HT1080 (cell line): ENCODE results near the gene LGALS8. TPM values are rescaled to one million over a fixed set of nuclear protein-coding genes. Genes with fewer than 3 reads are reported as not detected.
"Not testable (repeated sequence)": the region's sequence is repeated elsewhere in the genome, so short reads cannot be mapped to it uniquely, and the experiment has no call there.

Experiments
- DNase-seq: peaks from one replicate; pipeline ENCODE4 v3.0.0-alpha.2; 2015; ENCODE audit warnings: low read depth
- total RNA-seq: library from RNA; depleted of rRNA; stranded (reverse); fragments of >200 nt; shearing (Covaris generic); gene quantifications from 2 replicates; pipeline ENCODE4 v1.2.3, GENCODE V29; 2014

LGALS8 gene
- total RNA-seq, 1 experiment from 2014 or later: 43.6 TPM

DNA sequence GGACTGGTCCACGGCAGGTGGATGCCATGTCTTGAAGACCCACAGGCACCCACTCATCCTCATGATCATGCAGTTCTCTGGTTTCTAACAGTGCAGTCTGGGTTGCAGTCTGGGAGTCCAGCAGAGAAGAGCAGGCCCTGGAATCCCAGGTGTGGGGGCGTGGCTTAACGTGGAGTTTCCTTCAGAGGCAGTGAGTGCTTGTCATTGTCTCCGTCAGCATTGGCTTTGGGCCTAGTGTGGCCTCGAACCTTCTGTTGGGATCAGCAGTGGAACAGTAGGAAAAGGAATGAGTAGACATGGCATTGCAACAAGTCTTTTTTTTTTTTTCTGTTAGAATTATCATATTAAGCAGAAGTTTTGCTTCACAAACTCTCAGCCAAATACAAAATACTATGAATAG is 12.8 kb downstream of the LGALS8 start:
- no peak for DNase-seq

DNA sequence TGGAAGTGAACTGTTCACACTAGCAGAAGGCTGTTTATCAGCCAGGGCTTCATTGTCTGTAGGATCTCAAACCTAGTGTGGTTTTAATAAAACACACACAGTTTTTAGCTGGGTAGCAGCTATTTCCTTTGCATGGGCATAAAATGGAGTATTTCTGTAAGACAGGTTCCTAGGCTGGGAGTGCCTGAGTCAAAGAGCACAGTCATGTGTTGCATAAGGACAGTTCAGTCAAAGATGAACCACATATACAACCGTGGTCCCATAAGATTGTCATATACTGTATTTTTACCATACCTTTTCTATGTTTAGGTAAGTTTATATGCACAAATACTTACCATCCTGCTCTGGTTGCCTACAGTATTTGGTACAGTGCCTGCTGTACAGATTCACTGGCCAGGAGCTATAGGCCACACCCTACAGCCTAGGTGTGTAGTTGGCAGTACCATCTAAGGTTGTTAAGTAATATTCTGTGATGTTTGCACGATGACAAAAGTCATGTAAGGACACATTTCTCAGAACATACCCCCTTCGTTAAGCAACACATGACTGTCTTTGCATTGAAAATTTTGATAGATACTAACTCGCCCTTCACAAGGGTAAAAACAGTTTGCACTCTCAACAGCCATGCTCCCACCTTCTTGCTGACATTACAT is 17.2 kb downstream of the LGALS8 start:
- DNase-seq: no peak

DNA sequence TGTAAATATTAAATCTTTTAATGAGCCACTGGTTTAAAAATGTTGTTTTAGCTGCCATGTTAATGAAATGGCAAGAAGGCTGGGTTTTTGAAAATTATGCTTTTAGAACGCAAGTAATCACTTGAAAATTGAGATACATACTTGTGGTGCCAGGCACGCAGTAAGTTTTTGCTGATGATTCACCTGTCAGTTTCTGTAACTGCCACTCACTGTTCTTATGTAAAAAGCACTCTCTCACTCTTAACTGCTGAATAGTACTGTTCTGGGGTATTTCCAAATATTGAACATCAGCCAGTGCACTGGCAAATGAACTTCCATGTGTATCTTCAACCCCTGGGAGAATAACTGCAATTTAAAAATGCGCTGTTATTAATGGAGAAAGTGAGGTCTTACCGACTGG is 17.9 kb downstream of the LGALS8 start:
- DNase-seq: no peak

DNA sequence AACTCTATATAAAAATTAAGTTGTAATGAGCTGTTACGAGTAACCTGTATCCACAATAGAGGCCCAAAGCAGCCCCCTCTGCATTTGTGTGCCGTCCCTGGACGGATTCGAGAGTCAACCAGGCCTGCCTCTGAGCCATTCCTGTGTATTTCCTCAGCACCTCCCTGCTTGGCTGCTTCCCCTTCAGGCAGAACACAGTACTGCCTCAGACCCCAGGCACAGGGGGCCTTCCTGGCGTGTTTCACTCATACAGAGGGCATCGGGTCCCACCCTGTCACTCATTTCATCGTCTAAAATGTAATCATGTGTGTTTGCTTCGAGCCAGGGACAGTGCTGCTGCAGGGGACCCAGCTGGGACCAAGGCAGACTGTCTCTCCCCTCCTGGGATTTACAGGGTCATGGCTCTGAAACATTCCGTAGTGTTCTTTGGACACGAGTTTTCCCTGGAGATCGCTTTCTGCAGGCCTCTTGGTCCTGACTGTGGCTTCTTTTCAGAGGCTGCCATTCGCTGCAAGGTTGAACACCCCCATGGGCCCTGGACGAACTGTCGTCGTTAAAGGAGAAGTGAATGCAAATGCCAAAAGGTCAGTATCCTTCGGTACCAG is 19.4 kb downstream of the LGALS8 start:
- DNase-seq: no peak

DNA sequence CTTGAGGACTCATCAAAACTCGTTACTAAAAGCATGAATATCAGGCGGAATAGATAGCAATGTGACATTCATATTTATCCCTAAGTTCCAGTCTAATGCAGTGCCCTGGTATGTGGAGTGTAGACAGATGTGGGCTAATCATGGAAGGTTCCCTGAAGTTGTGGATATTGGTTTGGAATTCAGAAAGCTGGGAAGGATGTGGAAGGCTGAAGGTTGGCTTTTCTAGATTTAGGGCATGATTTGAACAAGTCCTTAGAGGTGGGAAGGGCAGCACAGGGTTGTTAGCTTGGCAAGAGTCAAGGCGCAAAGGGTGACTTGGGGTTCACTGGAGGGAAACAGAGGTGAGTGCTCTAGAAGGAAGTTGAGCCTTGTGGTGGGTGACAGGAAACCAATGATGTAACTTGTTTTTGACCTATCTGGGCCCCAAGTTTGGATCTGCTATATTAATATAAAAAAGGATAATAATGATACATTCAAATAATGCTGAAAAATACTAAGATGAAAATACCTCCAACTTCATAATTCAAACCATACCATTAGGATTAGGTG is 21.9 kb downstream of the LGALS8 start:
- DNase-seq: no peak

DNA sequence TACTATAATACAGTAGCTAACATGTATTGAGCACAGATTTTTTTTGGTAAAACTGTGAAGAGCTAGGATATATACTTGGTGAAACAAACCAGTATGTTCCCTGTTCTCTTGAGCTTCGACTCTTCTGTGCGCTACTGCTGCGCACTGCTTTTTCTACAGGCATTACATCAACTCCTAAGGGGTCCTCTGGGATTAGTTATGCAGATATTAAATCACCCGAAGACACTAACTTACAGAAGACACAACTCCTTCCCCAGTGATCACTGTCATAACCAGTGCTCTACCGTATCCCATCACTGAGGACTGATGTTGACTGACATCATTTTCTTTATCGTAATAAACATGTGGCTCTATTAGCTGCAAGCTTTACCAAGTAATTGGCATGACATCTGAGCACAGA is 24.7 kb downstream of the LGALS8 start:
- no peak for DNase-seq

DNA sequence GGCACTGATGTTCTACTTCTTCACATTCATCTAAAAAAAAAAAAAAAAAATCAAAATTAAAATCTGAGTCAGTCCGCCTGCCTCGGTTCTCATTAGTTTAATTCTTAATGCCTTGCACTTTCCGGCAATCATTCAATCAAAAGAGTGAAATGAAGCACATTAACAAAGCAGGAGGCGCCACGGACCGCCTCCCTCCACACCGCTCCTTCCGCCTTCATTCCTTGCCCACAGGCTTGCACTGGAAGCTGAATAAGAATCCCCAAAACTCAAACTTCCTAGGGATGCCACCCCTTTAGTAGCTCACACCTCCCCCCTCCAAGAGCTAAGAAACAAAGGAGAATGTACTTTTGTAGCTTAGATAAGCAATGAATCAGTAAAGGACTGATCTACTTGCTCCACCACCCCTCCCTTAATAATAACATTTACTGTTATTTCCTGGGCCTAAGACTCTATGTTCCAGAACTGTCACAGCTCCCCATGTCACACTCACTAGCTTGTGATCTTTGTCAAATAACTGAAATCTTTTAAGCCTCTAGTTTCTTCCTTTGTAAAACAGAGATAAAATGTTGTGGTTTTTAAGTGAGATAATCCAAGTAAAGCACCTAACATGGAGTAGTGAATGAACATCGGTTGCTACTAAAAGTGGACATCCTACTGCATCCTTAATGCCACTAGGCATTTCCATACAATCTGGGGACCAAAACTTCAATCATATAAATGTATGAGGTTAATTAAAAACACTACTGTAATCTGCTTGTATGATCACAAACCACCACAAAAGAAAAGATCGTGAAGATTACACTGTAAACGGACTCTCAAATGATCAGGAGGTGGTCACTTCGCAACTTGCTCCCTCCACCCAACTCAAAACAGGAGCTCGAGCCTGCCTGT is 27.4 kb downstream of the LGALS8 start:
- no peak for DNase-seq

DNA sequence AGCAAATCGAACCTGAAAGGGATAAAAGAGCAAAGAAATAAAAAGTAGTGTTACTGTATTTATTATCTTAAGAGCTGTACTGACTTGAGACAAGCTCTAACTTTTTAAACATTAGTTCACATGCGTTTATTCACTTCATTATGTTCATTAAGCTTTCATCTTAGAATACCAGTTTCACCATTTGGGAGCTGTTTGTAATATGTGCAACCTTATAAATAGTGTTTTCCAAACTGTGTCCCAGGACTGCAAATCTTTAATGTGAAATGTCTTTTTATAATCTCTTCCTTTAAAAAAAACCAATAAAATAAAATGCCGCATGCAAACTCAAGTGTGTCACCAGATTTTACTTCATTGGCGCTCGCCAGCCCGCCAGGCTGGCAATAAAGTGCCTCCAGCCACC is 28.3 kb downstream of the LGALS8 start:
- DNase-seq: no peak

DNA sequence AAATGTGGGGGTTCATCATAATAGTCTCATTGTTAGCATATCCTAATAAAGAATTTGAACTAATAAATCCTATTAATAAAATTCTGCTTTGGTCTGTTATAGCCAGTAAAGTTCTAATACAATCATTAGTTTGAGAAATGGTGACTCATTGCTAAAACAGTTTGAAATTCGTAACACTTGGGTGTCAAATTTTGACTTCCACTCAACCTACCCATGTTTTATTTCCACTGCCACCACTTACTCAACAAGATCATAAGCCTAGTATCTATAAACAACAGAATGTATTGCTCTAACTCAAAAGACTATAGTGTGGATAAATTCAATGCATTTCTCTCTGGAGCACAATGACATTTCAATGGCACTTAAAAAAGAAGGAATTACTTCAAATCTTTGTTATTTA is 29.1 kb downstream of the LGALS8 start:
- DNase-seq: no peak

DNA sequence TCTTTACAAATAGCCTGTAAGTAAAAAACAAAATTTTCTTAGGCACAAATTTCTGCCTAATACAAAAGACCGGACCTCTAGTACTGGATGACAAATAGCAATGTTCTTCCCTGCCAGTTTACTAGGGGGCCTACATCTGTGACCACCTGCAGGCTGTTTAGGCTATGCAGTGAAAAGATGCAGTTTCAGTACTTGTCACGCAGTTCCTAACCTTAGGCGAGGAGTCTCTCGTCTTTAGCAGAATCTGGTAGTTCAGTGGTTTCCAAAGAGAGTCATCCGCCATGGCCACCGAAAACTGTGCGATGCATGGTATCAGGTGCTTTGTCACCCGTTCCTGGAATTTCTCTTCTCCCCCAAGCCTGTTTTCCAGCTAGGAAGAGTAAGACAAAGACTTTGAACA is 29.6 kb downstream of the LGALS8 start:
- no peak for DNase-seq

DNA sequence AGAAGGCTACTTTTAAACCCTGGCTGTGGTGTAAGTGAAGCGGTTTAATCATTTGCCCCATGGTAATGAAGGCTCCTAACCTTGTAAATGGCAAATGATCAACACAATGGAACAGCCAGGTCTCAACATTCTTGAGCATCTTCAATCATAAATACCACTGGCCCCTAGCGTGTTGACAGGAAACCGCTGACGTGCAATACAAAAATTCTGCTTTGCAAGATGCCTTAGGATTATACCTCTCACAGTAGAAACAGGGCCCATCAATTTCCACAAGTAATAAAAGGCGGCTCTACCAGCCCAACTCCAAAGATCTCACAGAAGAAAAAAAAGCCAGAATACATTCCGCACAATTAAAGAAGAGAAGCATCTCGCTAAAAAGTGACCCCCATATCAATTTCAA is 32.8 kb downstream of the LGALS8 start:
- DNase-seq: no peak

DNA sequence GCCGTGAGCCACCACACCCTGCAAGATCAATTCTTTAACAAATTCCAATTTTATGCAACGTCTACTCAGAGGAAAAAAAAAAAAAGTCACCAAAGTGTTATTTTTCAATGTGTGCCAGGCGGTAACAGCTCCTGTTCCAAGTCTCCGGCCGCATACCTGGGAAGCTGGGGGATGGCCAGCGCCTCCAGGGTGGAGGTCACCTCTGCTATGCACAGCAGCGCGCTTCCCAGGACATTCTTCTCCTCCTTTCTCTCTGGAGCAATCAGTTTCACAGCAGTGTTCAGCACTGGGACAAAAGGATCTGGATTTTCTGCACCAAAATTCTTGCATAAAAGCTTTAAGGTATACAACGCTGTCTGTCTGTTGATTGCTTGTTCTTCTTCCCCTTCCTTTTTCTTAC is 34.3 kb downstream of the LGALS8 start:
- DNase-seq: no peak

DNA sequence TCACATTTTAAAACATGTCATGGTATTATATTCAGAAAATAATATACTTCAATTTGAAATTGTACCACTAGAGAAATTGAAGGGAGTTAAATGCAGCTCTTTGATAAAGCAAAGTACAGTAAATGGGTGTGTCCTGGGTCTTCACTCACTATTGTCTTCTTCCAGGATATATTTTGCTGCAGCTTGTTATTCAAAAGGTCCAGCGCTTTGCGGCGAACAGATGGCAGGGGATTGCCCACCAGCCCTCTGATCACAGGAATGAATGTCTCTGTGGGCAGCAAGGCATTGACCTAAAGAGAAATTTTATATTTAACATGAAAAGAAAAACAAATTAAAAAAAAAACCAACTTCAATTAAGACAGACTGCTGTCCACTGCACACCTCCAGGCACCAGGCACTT is 35.1 kb downstream of the LGALS8 start:
- DNase-seq: no peak

DNA sequence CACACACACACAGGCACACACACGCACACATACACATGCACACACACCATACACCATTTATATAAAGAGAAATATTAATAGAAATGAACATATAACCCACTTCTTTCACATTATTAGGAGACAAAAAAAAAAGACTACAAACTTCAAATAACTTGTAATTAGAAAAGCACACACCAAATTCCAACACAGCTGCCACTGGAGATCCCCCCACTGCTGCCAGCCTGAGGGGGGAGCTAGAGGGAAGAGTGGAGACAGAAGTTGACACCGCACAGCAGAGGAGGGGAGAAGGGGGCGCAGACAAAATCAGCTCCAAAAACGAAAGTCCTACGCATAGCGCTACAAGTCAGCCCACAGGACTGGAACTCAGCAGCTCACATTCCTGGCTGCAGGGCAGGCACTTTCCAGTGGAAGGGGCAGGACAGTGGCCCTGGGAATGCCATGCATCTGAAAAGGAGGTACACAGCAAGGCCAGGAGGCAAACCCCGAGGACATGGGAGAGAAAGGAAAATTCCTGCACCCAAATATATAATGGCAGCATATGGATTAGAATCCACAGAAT is 36.5 kb downstream of the LGALS8 start:
- DNase-seq: no peak

DNA sequence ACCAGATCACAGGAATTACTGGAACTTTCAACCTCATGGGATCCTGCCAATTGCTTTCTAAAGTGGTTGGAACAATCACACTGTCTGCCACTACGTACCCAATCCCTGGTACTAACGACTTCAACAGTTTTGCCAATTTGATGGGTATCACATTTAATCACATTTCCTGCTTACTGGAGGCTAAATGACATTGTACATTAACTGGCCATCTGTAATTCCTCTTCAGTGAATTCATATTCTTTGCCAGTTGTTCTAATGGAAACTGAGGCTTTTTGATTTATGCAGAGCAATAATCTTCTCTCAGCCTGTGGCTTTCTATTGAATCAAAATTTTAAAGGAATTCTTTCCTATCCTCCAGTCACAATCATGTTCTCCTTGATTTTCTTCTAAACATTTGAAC is 38.2 kb downstream of the LGALS8 start:
- DNase-seq: no peak

DNA sequence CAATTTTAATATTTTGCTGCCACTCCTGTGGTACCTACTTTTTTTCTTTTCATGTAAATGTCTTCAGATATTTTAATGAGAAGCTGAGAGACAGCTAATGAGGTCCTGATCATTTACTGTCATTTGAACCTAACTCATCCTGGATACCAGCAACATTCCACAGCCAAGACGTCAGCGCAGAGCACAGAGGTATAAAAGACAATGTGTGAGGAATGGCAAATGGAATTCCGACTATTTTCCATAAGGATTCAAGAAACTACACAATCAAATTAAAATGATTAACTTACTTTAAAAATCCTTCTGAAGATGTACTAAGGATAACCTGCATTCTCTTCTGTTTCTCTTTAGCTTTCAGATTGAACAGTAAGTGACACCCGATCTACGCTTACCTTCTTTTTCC is 41.7 kb downstream of the LGALS8 start:
- no peak for DNase-seq

DNA sequence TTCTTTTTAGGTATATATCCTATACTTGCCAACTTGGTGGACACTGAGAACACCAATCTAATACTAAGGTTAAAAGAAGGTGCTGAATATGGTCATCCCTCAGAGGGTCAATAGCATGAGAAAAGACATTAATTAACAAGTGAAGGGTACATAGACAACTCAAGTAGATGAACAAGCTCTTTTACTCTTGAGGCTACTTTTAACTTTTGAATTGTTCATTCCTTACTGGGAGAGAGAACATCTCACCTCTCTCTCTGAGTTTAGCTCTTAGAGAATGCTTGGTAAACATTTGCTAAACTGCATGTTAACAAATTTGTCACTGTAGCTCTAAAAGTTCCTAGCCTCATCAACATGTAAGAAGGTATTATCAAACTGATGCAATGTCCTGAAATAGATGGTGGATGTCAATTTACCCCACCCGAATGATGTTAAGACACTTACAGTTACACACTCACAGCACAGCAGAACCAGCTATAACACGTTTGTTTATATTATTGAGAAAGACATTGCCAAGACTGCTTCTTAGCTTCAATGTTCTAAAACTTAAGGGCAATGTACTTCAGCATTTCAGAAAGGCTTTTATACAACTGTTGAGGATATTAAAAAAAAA is 44.6 kb downstream of the LGALS8 start:
- no peak for DNase-seq

DNA sequence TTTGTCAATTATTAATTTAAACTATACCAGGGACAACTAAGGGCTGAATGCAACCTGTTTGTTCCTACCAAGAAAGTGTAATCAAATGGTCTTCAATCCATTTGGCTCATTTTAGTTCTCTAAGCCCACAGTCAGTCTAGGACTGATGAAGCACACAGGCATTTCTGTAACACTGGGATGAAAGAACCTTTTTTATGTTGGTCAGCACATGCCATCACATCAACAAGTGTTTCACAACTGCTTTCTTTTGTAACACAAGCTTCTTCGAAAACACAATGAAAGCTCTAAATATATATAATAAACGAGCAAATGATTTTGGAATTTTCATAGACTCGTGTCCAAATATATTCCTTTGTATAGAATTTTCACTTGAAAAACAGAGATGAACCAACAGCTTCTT is 51.7 kb downstream of the LGALS8 start:
- no peak for DNase-seq

DNA sequence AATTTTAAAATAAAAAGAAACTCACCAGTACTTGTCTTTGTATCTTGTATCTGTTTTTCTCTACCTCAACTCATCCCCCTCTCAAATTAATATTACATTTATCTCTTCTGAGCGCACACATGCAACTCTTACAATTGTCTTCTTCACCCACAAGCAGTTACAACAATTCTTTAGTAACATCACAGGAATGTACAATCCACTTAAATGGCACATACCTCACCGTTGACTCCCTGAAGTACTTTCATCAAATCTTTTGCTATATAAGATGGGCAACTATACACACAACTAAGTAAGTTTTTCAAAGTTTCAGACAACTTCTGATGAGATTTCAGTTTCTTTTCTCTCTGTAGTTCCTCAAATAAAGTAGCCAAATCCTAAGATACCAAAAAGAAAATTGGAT is 52.2 kb downstream of the LGALS8 start:
- no peak for DNase-seq

DNA sequence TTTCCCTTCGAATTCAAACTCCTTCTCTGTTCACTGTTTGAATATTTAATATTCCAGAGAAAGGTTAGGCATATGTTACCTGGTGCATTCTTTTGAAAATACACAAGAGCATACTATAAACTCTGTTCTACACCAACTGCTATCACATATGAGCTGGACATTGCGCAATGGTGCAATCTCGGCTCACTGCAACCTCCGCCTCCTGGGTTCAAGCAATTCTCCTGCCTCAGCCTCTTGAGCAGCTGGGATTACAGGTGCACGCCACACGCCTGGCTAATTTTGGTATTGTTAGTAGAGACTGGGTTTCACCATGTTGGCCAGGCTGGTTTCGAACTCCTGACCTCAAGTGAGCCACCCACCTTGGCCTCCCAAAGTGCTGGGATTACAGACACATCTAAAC is 53.3 kb downstream of the LGALS8 start:
- not testable (repeated sequence) for DNase-seq

DNA sequence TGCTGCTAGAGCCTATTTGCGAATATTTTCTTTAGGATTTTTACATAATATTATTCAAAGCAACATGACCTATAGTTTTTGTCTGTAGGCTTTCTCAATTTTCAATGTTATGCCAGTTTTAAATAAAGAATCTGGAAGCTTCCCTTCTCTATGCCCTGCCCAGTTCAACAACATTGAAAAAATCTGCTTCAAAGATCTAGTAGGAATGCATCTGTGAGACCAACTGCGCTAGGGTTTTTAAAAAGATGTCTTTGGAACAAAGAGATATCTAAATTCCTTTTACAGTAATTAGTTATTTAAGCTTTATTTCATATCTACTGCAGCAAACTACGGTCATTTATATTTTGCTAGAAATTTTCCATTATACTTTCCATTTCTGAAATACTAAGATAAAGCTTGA is 54.9 kb downstream of the LGALS8 start:
- no peak for DNase-seq

DNA sequence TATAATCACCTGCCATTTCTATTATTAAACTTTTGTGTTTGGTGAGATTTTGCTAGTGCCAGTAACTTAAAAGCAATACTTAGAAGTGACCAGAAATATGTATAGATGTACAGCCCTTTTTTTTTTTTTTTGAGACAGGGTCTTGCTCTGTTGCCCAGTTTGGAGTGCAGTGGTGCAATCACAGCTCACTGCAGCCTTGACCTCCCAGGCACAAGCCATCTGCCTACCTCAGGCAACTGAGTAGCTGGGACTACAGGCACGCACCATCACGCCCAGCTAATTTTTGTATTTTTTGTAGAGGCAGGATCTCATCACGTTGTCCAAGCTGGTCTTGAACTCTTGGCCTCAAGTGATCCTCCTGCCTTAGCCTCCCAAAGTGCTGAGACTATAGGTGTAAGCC is 56.6 kb downstream of the LGALS8 start:
- not testable (repeated sequence) for DNase-seq
